Brain microvascular endothelial cell (primary cell): ENCODE measurements around the gene WNT6.

Experiments
- DNase-seq: peaks from one replicate; pipeline ENCODE4 v3.0.0-alpha.2; 2020
- H3K27ac ChIP-seq: fragments of 250-450 bp; sonication (Bioruptor Pico); 2 replicates; pipeline ENCODE4 v1.5.1; 2020; ENCODE audit warnings: mild to moderate bottlenecking, moderate library complexity
- H3K27me3 ChIP-seq: fragments of 250-450 bp; sonication (Bioruptor Pico); replicated peaks from 2 replicates; pipeline ENCODE4 v1.5.1; 2020; ENCODE audit warnings: mild to moderate bottlenecking
- H3K36me3 ChIP-seq: fragments of 250-450 bp; sonication (Bioruptor Pico); replicated peaks from 2 replicates; pipeline ENCODE4 v1.5.1; 2020; ENCODE audit warnings: mild to moderate bottlenecking
- H3K4me3 ChIP-seq: 2 replicates; pipeline ENCODE4 v1.5.1; 2011; ENCODE audit warnings: low read depth, mild to moderate bottlenecking, control low read depth, low read length, moderate library complexity
- CTCF ChIP-seq: IDR thresholded peaks from 2 replicates; pipeline ENCODE4 v1.5.1; 2011; ENCODE audit warnings: low read depth, mild to moderate bottlenecking, moderate library complexity, low read length, control low read depth, inconsistent platforms; ENCODE audit errors: missing control alignments
- in situ Hi-C: cut with HindIII; loops from 2 replicates; pipeline ENCODE4 v1.10.0; 2017; ENCODE audit warnings: low sequenced_read_pairs, low pct_ligation_motif_present

Gene WNT6

GRCh38 chr2:218876562-218877219, 17.1 kb downstream of the WNT6 start:
- in situ Hi-C loops: no loop called here
- H3K36me3 ChIP-seq: no peaks in the 10 kb centered on the region
- no peak overlapping the region for H3K4me3 ChIP-seq
- H3K27me3 ChIP-seq: peaks cover 87% of the 10 kb centered on the region
- TF ChIP-seq CTCF: peak; percentile 98
- no peak overlapping the region for H3K27ac ChIP-seq
- peak; percentile 68 for DNase-seq

DNA sequence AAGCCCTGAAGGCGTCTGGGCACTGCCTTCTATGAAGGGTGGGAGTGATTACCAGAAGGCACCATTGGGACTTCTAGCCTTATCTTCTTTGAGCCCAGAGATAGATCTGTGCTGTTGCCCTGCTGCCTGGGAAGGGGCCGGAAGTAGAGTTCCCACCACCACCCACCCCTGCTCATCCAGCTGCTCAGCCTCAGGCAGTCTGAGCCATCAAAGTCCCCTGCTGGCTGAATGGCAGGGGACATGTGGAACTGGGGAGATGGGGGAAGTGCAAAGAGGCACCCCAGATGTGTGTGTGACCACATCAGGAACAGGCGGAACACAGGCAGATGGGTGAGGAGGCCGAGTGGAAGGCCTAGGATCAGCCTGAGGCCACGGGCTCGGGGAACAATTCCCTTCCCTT, 17.7 kb downstream of the WNT6 start:
- Histone ChIP-seq H3K27ac (no peak overlapping the region), H3K27me3 (peaks cover 87% of the 10 kb centered on the region), H3K4me3 (no peak overlapping the region), H3K36me3 (no peaks in the 10 kb centered on the region)
- no peak for TF ChIP-seq CTCF
- no peak for DNase-seq
- in situ Hi-C loops: no loop called here

GRCh38 chr2:218877891-218878290, 18.3 kb downstream of the WNT6 start:
- no peaks in the 10 kb centered on the region for H3K36me3 ChIP-seq
- H3K27ac ChIP-seq: no peak overlapping the region
- in situ Hi-C loops: no loop called here
- no peak for DNase-seq
- no peak for TF ChIP-seq CTCF
- H3K27me3 ChIP-seq: peaks cover 87% of the 10 kb centered on the region
- H3K4me3 ChIP-seq: no peak overlapping the region

GRCh38 chr2:218878486-218878885, 18.9 kb downstream of the WNT6 start:
- Histone ChIP-seq H3K36me3 (no peaks in the 10 kb centered on the region), H3K4me3 (no peak overlapping the region), H3K27me3 (peaks cover 85% of the 10 kb centered on the region), H3K27ac (no peak overlapping the region)
- no peak for DNase-seq
- TF ChIP-seq CTCF: no peak
- in situ Hi-C loops: no loop called here

GRCh38 chr2:218878926-218879761, 19.5 kb downstream of the WNT6 start:
- in situ Hi-C loops: no loop called here
- H3K36me3 ChIP-seq: no peaks in the 10 kb centered on the region
- H3K27ac ChIP-seq: no peak overlapping the region
- H3K4me3 ChIP-seq: no peak overlapping the region
- TF ChIP-seq CTCF: no peak
- DNase-seq: no peak
- H3K27me3 ChIP-seq: peaks cover 83% of the 10 kb centered on the region
